HG03432 (cell line): ENCODE measurements around the gene GRAMD4.

ENCODE experiments used
- ATAC-seq: cut with Tn5 transposase; IDR thresholded peaks from one replicate; pipeline ENCODE4 v1.9.1; 2021; ENCODE audit warnings: mild to moderate bottlenecking, moderate library complexity; ENCODE audit not compliant: unreplicated experiment

GRAMD4 gene

GRCh38 chr22:46666577-46667244 is 46.5 kb downstream of the GRAMD4 start:
- no peak for ATAC-seq

- no peak for ATAC-seq
These were observed 47.0 kb downstream of the GRAMD4 start for GRCh38 chr22:46667245-46667623.

- ATAC-seq: no peak
These were observed 47.9 kb downstream of the GRAMD4 start for GRCh38 chr22:46668116-46668515.

GRCh38 chr22:46669201-46669600 is 49.0 kb downstream of the GRAMD4 start:
- ATAC-seq: no peak

GRCh38 chr22:46671824-46672432 is 51.7 kb downstream of the GRAMD4 start:
- no peak for ATAC-seq

GRCh38 chr22:46672731-46673130 is 52.5 kb downstream of the GRAMD4 start:
- no peak for ATAC-seq

GRCh38 chr22:46673205-46673604 is 53.0 kb downstream of the GRAMD4 start:
- ATAC-seq: no peak

GRCh38 chr22:46673662-46674236 is 53.6 kb downstream of the GRAMD4 start:
- no peak for ATAC-seq

- ATAC-seq: no peak
These were observed 54.2 kb downstream of the GRAMD4 start for GRCh38 chr22:46674367-46674781.

GRCh38 chr22:46674906-46675305 is 54.7 kb downstream of the GRAMD4 start:
- ATAC-seq: no peak

GRCh38 chr22:46675479-46675878 is 55.3 kb downstream of the GRAMD4 start:
- no peak for ATAC-seq

GRCh38 chr22:46675938-46676337 is 55.8 kb downstream of the GRAMD4 start:
- no peak for ATAC-seq

GRCh38 chr22:46676479-46676878 is 56.3 kb downstream of the GRAMD4 start:
- ATAC-seq: no peak

GRCh38 chr22:46676881-46677280 is 56.7 kb downstream of the GRAMD4 start:
- ATAC-seq: no peak

- ATAC-seq: no peak
These were observed 57.3 kb downstream of the GRAMD4 start for GRCh38 chr22:46677323-46678002.

- ATAC-seq: no peak
These were observed 57.9 kb downstream of the GRAMD4 start for GRCh38 chr22:46678003-46678657.

GRCh38 chr22:46678785-46679700 is 58.9 kb downstream of the GRAMD4 start:
- ATAC-seq: no peak

GRCh38 chr22:46679706-46680269 is 59.6 kb downstream of the GRAMD4 start:
- no peak for ATAC-seq

GRCh38 chr22:46681010-46681409 is 60.8 kb downstream of the GRAMD4 start:
- ATAC-seq: no peak
